Nephron progenitor cell (in vitro differentiated cells): ENCODE data around the gene LITAF.

Experiments used
- DNase-seq: peaks from one replicate; pipeline ENCODE4 v3.0.0; 2021
- H3K27ac Mint-ChIP-seq: 2 replicates; pipeline ENCODE4 v1.8.0; 2021; ENCODE audit warnings: mild to moderate bottlenecking, moderate library complexity, mixed read lengths
- H3K27me3 Mint-ChIP-seq: 2 replicates; pipeline ENCODE4 v1.8.0; 2021; ENCODE audit warnings: mild to moderate bottlenecking, low read depth, mixed read lengths; ENCODE audit not compliant: poor library complexity
- H3K36me3 Mint-ChIP-seq: 2 replicates; pipeline ENCODE4 v1.8.0; 2021; ENCODE audit warnings: low read depth, mixed read lengths
- H3K4me1 Mint-ChIP-seq: 2 replicates; pipeline ENCODE4 v1.8.0; 2021; ENCODE audit warnings: mixed read lengths
- H3K4me3 Mint-ChIP-seq: 2 replicates; pipeline ENCODE4 v1.8.0; 2021; ENCODE audit warnings: mild to moderate bottlenecking, moderate library complexity, mixed read lengths
- H3K9me3 Mint-ChIP-seq: 2 replicates; pipeline ENCODE4 v1.8.0; 2021; ENCODE audit warnings: mild to moderate bottlenecking, moderate library complexity, mixed read lengths
- CTCF ChIP-seq: fragments of 200-600 bp; sonication (generic); IDR thresholded peaks from 2 replicates; pipeline ENCODE4 v1.5.0; 2021; ENCODE audit warnings: antibody characterized with exemption

The LITAF gene

GRCh38 chr16:11502239-11502638 is 84.5 kb downstream of the LITAF start:
- no peak for DNase-seq
- peaks cover 34% of the 10 kb centered on the region for H3K4me1 Mint-ChIP-seq
- no peak overlapping the region for H3K4me3 Mint-ChIP-seq
- no peaks in the 10 kb centered on the region for H3K36me3 Mint-ChIP-seq
- H3K27me3 Mint-ChIP-seq = no peaks in the 10 kb centered on the region
- H3K27ac Mint-ChIP-seq = no peak overlapping the region
- no peaks in the 10 kb centered on the region for H3K9me3 Mint-ChIP-seq
- no peak for TF ChIP-seq CTCF

- peaks cover 2% of the 10 kb centered on the region for H3K27me3 Mint-ChIP-seq
- H3K27ac Mint-ChIP-seq = no peak overlapping the region
- peaks cover 36% of the 10 kb centered on the region for H3K4me1 Mint-ChIP-seq
- H3K4me3 Mint-ChIP-seq = no peak overlapping the region
- H3K9me3 Mint-ChIP-seq = no peaks in the 10 kb centered on the region
- DNase-seq = no peak
- no peak for TF ChIP-seq CTCF
- no peaks in the 10 kb centered on the region for H3K36me3 Mint-ChIP-seq
Observed at GRCh38 chr16:11501632-11502031, 85.1 kb downstream of the LITAF start.

- H3K4me3 Mint-ChIP-seq = no peak overlapping the region
- no peaks in the 10 kb centered on the region for H3K36me3 Mint-ChIP-seq
- H3K9me3 Mint-ChIP-seq = no peaks in the 10 kb centered on the region
- H3K27ac Mint-ChIP-seq = no peak overlapping the region
- H3K27me3 Mint-ChIP-seq = peaks cover 2% of the 10 kb centered on the region
- no peak for TF ChIP-seq CTCF
- no peak for DNase-seq
- H3K4me1 Mint-ChIP-seq = peaks cover 38% of the 10 kb centered on the region
Observed at GRCh38 chr16:11500700-11501346, 85.9 kb downstream of the LITAF start.

GRCh38 chr16:11499295-11500089 is 87.2 kb downstream of the LITAF start:
- H3K4me3 Mint-ChIP-seq = no peak overlapping the region
- no peaks in the 10 kb centered on the region for H3K36me3 Mint-ChIP-seq
- no peaks in the 10 kb centered on the region for H3K9me3 Mint-ChIP-seq
- TF ChIP-seq CTCF = no peak
- no peak for DNase-seq
- H3K27ac Mint-ChIP-seq = no peak overlapping the region
- peaks cover 2% of the 10 kb centered on the region for H3K27me3 Mint-ChIP-seq
- peaks cover 45% of the 10 kb centered on the region for H3K4me1 Mint-ChIP-seq

GRCh38 chr16:11498683-11499082 is 88.0 kb downstream of the LITAF start:
- no peaks in the 10 kb centered on the region for H3K36me3 Mint-ChIP-seq
- peaks cover 40% of the 10 kb centered on the region for H3K4me1 Mint-ChIP-seq
- no peaks in the 10 kb centered on the region for H3K9me3 Mint-ChIP-seq
- no peak for DNase-seq
- no peak overlapping the region for H3K4me3 Mint-ChIP-seq
- TF ChIP-seq CTCF = no peak
- no peak overlapping the region for H3K27ac Mint-ChIP-seq
- peaks cover 2% of the 10 kb centered on the region for H3K27me3 Mint-ChIP-seq
